Amygdala (tissue), 56 donors: ENCODE measurements around the gene CSNK2A1.
"Not testable (repeated sequence)": the region's sequence is repeated elsewhere in the genome, so short reads cannot be mapped to it uniquely, and the experiment has no call there.

ENCODE experiments used
- DNase-seq, 56 donors: peaks; one replicate each; lab custom pipeline; 2025; lab: John Stamatoyannopoulos, UW

CSNK2A1 gene

GRCh38 chr20:497979-498378, 45.6 kb downstream of the CSNK2A1 start:
- DNase-seq = no peak

- no peak for DNase-seq
These were observed 47.4 kb downstream of the CSNK2A1 start for GRCh38 chr20:496126-496696.

- no peak for DNase-seq
These were observed 51.4 kb downstream of the CSNK2A1 start for GRCh38 chr20:492159-492558.

- no peak for DNase-seq
These were observed 55.9 kb downstream of the CSNK2A1 start for GRCh38 chr20:487655-488054.

- peak in 12 of 56 donors; percentile 4 to 37 (median 12) for DNase-seq
These were observed 59.6 kb downstream of the CSNK2A1 start for GRCh38 chr20:483815-484644.

GRCh38 chr20:481167-481566, 62.4 kb downstream of the CSNK2A1 start:
- DNase-seq = no peak

- DNase-seq = no peak
These were observed 63.5 kb downstream of the CSNK2A1 start for GRCh38 chr20:480044-480443.

DNA sequence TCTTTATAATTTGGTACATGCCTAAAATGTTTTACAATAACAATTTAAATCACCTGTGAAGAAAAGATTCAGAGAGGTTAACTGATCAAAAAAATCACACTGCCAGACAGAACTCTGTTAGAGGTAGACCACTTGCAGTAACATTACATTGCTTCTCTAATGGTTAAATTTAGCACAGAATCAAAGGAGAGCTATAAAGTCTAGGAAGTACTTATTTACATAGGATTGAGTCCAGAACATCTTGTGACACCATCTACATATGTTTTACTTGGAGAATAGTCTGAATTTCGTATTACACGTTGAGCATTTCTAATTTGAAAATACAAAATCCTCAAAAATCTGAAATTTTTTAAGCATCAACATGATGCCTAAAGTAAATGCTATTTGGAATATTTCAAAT, 64.1 kb downstream of the CSNK2A1 start:
- DNase-seq = no peak

GRCh38 chr20:478949-479429, 64.6 kb downstream of the CSNK2A1 start:
- peak in 4 of 56 donors; percentile 1 to 45 (median 22) for DNase-seq

- DNase-seq = no peak
These were observed 65.3 kb downstream of the CSNK2A1 start for GRCh38 chr20:478010-478948.

- not testable (repeated sequence) for DNase-seq
These were observed 66.9 kb downstream of the CSNK2A1 start for GRCh38 chr20:476561-477249.

DNA sequence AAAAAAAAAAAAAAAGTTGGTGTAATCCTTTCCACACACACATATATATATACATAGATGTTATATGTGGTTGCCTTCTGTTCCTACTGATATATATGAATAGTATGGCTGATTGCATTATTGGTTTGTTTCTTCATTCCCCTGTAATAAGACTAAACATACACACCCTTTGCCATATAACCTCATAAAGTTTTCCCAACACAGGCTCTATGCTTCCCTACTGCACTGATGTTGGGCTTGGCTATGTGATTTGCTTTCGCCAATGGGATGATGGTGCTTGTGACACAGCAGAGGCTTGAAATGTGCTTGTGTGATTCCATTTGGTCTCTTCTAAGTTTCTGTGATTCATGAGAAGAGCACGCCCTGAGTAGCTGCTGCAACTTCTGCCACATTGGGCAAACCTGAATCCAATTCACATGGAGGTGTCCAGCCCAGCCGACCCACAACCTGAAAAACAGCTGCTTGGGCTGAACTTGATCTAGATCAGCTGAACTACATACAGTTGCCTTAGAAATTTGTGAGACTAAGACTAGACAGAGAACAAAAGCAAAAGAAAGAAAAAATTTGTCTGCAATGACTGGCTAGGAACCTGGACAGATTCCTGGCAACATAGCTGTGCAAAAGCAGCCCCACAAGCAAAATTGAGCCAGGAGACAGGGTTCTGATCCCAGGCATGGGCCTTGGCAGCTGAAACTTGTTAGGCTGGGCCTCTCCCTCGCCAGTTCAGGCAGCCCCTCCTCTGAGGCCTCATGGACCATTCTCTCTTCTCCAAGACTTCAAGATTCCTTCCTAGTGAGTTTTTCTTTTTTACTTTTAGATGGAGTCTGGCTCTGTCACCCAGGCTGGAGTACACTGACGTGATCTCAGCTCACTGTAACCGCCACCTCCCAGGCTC, 67.9 kb downstream of the CSNK2A1 start:
- peak in 1 of 56 donors; percentile 3 for DNase-seq

DNA sequence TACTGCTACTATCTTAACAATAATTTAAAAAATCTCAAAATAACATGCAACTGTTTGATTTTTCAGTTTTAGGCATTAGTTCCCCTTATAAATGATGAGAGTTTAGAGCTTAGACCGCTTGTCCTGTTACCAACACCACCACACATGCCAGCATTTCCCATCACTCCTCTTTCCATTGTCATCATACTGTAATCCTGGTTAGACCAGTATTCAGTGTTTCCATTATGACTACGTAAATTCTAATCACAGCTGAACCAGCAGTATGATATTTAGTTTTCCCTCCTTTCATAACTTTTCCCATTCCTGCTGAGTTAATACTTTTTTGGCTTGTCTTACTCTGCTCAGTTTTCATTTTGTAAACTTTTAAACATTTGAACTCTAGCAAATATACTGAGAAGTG, 69.0 kb downstream of the CSNK2A1 start:
- no peak for DNase-seq

DNA sequence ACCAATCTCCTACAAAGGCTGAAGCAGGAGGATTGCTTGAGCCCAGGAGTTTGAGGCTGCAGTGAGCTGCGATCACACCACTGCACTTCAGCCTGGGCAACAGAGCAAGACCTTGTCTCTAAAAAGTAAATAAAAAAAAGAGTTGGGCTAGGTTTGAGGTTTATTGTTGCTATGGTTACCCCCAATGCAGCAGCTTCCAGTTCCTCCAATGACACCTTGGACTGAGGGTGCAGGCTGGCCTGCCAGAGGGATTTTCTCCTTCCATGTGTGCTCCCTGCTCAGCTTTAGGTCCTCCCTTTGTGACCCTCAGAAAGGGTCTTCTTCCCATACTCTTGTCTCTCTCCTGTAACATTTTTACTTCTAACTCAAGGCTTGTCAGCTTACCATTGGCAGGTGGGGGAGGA, 70.7 kb downstream of the CSNK2A1 start:
- DNase-seq = no peak

DNA sequence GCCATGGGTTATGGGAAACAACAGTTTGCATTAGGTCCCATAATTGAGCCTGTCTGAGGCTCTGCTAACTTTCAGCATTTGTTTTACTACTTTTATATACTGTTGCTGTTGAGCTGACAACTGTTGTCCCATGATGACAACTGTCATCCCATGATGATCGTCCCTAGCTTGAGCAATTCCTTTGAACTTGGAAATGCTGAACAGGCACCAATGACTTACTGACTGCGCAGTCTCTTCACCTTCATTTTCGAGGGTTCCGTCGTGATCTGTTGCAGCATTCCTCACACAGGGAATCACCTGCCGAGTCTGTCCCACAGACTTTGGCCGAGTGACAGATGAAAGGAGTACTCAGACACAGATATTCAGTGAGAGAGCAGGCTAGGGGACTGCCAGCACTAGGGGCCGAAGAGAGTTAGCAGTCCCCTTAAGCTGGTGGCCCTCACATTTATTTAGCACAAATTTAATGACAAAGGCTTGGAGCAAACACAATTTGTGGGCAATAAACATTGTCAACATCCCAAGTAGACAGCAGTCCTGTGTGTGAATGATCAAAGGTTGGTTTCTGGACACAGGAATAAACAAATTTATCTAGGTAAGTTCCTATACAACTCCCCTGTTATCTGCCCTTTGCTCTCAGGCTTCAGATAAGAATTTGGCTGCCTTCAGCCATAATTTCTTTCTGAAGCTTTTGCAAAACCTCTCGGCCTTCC, 71.3 kb downstream of the CSNK2A1 start:
- DNase-seq = no peak

GRCh38 chr20:469746-470490, 73.7 kb downstream of the CSNK2A1 start:
- no peak for DNase-seq

DNA sequence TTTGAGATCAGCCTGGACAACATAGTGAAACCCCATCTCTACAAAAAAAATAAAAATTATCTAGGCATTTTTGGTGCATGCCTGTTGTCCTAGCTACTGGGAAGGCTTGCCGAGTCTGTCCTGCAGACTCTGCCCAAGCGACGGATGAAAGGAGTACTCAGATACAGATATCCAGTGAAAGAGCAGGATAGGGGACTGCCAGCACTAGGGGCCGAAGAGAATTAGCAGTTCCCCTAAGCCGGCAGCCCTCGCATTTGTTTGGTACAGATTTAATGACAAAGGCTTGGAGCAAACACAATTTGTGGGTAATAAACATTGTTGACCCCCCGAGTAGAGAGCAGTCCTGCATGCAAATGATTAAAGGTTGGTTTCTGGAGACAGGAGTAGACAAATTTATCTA, 75.8 kb downstream of the CSNK2A1 start:
- DNase-seq = no peak
